ENCODE measurements around the gene NOL8.

NOL8 gene

DNA sequence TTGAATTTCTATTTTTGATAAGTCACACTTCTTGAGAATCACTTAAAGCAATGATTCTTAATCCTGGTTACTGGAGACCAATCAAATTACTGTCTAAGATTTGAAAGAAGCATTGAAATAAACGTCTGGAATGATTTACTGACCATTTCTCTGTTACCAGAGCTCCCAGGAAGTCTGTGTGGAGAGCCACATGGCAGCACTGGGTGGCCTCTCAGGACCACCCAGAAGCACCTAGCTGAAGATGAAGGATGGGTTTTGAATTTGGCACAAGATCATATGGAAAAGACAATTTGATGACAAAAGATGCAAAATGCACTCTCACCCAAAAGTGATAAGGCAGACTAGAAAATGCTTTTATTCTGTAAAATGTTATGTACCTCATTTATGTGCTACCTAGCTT is 62.0 kb downstream of the NOL8 start:
- no peak for DNase-seq

DNA sequence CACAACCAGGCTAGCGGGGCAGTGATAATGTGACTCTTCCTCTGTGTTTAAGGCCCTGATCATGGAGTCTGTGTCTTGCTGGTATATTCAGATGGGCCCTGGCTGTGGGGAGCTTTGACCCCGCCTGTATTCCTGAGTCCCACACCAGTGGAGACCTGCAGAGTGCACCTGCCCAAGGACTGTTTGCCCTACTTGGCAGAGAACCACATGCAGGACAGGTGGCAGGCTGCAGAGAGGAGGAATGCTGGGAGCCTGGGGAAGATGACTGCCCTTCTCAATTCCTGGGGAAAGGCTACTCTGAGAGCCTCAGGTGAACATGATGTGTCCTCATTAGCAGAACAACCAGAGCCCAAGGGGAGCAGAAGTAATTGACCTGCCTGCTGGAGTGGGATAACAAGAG is 67.8 kb downstream of the NOL8 start:
- DNase-seq = no peak

DNA sequence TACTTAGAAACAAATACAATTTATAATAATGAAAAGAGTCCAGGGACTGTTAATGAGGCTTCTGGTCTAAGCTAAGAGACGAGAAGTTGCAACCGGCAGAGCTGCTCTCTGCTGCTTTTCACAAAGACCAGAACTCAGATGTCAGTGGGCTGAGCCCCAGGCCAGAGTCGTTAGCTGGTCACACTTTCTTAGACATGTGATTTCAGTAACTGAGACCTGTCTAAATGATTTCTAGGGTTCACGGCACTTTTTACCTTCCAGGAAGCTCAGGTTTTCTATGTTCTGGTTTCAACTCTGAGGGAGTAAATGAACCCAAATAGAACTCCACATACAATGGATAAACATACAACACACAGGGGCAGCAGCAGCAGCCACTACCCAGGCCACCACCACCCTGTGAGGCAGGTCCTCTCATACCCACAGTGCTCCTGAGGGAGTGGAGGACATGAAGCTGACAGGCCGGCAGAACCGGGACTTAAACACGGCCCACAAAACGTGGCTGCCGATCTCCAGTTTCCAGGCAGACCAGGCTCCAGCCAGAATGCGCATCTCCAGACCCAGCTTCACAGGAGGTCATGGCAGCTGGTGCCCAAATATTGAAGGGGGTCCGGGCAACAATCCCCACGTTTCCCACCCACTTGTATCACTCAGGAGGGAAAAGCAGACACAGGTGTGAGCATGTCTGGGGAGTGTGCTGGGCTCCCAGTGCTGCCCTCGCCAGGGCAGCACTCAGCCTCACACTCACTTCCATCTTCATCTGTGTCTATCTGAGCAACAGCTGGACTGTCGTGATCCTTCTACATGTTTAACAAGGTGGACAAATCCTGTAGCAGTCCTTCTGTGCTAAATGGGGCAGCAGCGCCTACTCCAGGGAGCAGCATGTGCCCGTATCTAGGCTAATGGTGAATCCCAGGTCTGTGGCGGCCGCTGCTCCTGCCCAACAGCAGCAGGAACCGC is 70.5 kb downstream of the NOL8 start:
- no peak for DNase-seq

DNA sequence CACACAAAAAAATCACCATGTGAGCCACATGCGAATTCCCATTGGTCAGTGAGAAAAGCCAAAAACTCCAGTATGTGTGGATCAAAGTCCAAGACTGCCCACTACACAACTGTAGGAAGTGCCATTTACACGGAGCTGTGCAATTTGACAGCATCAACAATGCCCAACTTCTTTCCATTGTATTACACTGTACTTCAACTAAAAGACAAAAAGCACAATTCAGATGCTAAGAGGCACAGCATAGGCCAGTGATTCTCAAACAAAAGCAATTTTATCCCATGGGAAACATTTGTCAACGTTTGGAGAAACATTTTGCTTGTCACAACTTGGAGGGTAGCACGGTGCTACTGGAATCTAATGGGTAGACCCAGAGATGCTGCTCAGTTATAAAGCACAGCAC is 71.5 kb downstream of the NOL8 start:
- DNase-seq = no peak

DNA sequence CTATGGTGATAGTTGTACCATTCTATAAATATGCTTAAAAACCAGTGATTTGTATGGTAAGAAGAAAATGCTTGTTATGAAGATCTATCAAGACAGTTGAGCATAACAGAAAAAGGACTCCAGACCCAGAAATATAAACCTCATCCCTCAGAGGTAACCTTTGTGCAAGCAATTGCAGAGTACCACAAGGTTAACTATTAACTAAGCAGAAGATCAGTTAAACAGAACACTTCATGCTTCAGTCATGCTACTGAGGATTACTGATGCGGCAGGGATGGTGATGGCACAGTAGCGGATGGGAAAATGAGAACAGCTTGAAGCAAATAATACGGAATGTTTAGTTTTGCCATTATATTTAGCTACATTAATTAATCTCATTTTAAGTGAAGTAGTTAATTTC is 77.2 kb downstream of the NOL8 start:
- DNase-seq = no peak
